B cell (primary cell): ENCODE data around the gene NAPB.

Source experiments
- EZH2 ChIP-seq: IDR thresholded peaks from 2 replicates; pipeline ENCODE4 v1.6.1; 2012; ENCODE audit warnings: borderline replicate concordance, low read depth, mild to moderate bottlenecking, moderate library complexity, low read length; ENCODE audit not compliant: insufficient read depth, poor library complexity, severe bottlenecking
- TF ChIP-seq, protein P1 (sequence below): fragments of 200-600 bp; IDR thresholded peaks from one replicate; pipeline ENCODE4 v1.8.0; 2022; ENCODE audit warnings: antibody characterized with exemption, mild to moderate bottlenecking

DNA sequence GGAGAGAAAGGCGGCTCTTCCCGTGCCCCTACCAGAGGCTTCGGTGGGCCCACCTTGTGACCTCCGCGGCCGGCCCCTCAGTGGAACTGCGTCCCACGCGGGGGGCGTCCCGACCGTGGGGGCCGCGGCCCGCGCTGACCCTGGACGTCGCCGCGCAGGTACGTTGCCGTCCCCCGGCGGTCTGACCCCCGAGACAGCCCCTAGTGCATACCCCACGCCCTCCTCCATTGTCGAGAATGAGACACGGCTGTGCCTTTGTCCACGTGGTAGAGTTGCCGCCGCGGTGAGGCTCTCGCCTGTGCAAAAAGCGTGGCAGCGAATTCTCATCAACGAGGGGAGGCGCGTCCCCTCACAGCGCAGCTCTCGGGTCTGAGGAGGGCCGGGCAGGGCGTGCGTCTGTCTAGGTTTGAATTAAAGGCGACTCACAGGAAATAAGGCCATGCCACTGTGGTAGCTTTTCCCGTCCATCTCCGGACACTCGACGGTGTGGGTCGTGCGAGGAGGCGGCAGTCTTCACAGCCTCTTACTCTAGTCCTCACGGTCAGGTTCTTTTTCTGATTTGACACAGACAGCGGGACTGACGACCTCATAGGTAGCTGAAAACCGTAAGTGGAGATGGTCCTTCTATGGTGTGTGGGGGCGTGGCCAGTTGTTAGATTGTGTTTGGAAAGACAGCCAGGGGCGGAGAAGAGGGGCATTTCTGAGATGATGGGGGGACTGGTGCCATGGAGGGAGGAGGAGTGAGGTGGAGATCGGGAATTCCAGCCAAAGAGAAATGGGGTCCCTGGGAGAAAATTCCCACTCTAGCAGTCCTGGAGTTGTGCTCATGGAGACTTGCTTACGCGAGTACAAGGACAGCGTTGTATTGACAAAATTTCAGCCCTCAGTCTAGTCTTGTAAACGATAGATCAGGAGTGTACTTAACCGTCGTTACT is 70.1 kb downstream of the NAPB start:
- TF ChIP-seq, protein P1, sequence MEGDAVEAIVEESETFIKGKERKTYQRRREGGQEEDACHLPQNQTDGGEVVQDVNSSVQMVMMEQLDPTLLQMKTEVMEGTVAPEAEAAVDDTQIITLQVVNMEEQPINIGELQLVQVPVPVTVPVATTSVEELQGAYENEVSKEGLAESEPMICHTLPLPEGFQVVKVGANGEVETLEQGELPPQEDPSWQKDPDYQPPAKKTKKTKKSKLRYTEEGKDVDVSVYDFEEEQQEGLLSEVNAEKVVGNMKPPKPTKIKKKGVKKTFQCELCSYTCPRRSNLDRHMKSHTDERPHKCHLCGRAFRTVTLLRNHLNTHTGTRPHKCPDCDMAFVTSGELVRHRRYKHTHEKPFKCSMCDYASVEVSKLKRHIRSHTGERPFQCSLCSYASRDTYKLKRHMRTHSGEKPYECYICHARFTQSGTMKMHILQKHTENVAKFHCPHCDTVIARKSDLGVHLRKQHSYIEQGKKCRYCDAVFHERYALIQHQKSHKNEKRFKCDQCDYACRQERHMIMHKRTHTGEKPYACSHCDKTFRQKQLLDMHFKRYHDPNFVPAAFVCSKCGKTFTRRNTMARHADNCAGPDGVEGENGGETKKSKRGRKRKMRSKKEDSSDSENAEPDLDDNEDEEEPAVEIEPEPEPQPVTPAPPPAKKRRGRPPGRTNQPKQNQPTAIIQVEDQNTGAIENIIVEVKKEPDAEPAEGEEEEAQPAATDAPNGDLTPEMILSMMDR, result no peak
- TF ChIP-seq EZH2, result no peak
